Stimulated activated CD4-positive, alpha-beta T cell treated with anti-CD3 and anti-CD28 coated beads, TNF-alpha, amount 100 ng/mL, for 24 hours (primary cell): ENCODE measurements around the gene MYH15.

Experiments used
- DNase-seq, 3 experiments: peaks; one replicate each; pipeline ENCODE4 v3.0.0-alpha.2; 2020; ENCODE audit warnings: low read depth in 3 of 3

Gene MYH15

DNA sequence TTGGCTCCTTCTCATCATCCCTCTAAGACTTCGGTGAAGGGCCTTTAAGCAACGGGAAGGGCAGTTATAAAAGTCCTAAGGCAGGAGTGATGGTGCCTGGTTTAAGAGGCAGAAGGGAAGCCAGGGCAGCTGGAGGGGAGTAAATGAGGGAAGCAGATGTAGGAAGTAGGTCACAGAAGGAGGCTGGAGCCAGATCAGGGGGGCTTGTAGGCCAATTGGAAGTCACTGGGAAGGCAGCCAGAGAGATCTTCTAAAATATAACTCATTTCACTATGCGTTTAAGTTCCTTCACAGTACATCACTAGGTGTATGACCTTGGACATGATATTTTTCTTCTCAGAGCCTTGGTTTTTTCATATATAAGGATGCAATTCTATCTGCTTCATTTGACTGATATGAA lies 94.7 kb downstream of the MYH15 start:
- DNase-seq, result no peak

DNA sequence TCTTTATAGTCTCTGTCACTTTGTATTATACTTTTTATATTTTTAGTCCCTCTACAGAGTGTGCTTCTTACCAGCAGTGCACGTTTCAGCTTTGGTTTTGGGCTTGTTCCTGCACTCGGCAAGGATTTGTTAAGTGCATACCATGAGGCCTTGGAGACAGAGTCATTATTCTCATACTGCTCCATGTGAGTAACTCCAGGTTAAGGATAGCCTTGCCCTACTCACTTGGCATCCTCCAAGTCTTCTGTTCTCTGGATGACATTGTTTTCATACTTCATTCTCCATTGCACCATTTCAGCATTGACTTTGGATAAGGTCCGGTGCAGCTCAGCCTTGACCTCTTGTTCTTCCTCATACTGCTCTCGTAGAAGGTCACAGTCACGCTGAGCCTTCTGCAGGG lies 96.4 kb downstream of the MYH15 start:
- no peak for DNase-seq

DNA sequence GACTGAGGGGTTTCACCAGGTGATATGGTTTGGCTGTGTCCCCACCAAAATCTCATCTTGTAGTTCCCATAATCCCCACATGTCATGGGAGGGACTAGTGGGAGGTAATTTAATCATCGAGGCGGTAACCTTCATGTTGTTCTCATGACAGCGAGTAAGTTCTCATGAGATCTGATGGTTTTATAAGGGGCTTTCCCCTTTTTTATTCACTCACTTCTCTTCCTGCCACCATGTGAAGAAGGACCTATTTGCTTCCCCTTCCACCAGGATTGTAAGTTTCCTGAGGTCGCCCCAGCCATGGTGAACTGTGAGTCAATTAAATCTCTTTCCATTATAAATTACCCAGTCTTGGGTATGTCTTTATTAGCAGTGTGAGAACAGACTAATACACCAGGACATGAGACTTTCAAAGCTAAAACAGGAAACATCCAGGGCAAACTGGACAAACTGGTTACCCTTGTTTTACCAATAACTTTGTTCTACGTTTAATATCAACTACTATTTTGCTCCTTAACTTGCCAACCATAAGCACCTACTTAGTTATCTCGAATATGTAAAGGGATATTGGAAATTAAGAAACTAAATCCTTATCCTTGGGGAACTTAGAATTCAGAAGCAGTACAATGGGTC lies 98.2 kb downstream of the MYH15 start:
- no peak for DNase-seq

- no peak for DNase-seq
These were observed 99.8 kb downstream of the MYH15 start for GRCh38 chr3:108410531-108410984.

DNA sequence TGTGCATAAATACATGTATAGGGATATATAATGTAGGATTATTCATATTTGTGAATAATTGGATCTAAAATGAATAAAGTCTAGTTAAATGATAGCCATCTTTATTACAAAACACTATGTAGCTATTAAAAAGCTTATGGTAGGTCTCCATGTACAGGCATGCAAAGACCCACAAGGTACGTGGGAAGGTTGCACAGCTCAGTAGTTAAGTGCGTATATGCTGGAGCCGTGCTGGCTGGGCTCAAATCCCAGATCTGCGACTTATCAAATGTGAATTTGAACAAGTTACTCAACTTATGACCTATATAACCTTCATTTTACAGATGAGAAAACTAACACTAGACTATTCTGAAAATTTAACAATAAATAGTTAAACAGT lies 100.6 kb downstream of the MYH15 start:
- DNase-seq, result no peak

- DNase-seq, result no peak
These were observed 101.3 kb downstream of the MYH15 start for GRCh38 chr3:108408883-108409799.

- no peak for DNase-seq
These were observed 102.5 kb downstream of the MYH15 start for GRCh38 chr3:108407886-108408285.

- DNase-seq, result peak in 1 of 3 experiments; percentile 15
These were observed 103.7 kb downstream of the MYH15 start for GRCh38 chr3:108406661-108407206.

DNA sequence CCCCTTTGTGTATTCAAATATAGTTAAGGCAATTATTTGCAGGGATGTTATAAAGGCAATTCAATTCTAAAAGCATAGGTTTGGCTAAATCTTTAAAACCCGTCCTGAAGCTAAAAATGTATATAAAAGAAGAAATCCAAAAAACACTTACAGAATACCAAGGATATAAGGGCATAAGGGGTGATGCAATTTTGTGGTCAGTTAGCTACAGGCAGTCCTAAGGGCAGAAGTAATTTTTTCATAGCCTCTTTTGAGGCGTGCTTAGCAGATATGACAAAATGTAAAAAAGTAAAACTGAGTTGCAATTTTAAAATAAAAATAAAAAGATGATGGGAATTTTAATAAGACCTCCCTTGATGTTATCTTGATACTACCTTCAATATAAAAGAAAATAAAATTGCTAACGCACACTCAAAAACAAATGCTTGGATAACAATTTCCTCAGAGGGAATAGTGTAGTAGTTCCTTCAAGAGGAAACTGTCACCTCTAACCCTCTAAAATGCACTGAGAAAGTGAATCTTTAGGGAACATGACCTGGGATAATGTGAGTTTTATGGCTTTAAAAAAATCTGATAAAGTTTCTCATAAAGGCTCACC lies 104.2 kb downstream of the MYH15 start:
- no peak for DNase-seq

- DNase-seq, result no peak
These were observed 106.0 kb downstream of the MYH15 start for GRCh38 chr3:108404368-108404767.

GRCh38 chr3:108403686-108404345 lies 106.6 kb downstream of the MYH15 start:
- DNase-seq, result no peak

GRCh38 chr3:108403198-108403597 lies 107.2 kb downstream of the MYH15 start:
- DNase-seq, result no peak

DNA sequence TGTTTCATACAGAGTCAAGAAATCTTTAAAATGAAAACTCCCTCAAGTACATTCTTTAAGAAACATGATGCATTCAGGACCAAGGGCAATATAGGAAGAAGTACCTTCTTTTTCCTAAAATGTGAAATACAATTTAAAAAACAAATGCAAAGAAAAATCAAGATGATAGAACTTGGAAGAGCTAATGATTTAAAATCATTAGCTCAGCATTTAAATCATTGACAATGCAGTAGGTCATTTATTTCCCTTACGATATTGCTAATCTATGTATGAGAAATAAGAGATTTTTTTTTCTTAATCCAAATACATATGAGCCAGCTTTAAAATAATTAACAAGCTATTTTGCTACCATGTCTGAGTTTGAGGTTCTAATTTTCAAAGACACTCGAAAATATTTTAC lies 108.6 kb downstream of the MYH15 start:
- no peak for DNase-seq

GRCh38 chr3:108398510-108398909 lies 111.9 kb downstream of the MYH15 start:
- DNase-seq, result no peak

DNA sequence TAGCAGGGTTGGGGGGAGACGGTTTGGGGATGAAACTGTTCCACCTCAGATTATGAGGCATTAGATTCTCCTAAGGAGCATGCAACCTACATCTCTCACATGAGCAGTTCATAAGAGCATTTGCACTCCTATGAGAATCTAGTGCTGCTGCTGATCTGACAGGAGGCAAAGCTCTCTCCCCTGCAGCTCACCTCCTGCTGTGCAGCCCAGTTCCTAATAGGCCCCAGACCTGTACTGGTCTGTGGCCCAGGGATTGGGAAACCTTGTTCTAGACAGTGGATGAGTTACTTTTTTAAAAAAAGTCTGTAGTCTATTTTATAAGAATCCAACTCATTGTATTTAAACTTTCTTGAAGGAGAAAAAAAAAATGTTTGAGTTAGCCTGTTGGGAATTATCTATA lies 114.1 kb downstream of the MYH15 start:
- no peak for DNase-seq

DNA sequence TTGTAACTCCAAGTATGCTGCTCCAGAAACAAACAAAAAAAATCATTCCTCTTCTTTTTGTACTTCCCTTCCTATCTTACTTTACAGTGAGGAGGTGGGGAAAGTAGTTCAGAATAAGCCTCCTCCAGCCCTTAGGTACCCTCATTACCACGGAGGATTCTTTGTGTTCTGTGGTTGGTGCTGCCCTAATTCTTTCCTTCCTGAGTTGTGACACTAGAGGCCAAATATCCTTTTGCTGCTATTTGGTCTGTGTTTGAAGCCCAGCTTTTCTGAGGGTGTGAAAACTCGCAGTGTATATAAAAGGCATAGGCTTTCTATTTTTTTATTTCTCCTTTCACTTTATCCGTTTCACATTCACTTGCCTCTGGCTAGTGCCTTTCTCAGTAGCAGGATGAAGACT lies 115.8 kb downstream of the MYH15 start:
- no peak for DNase-seq

DNA sequence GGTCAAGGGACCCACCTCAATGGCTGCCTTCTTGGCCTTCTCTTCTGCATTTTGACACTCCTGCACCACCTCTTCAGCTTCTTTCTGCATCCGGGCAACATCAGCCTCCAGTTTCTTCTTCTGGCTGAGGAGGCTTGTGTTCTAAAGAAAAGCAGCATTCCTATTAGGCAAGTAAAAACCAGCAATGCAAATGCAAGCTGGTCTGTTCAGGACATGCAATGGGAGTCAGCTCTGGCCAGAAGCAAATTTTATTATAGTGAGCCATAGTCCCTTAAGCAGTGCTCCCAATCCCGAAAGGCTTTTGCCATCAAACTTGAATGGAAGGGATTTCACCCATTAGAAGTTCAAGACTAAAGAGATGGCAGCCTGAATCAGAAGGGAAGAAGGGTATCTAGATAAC lies 116.4 kb downstream of the MYH15 start:
- no peak for DNase-seq

GRCh38 chr3:108393128-108393900 lies 117.1 kb downstream of the MYH15 start:
- no peak for DNase-seq

GRCh38 chr3:108391917-108392593 lies 118.3 kb downstream of the MYH15 start:
- DNase-seq, result no peak

GRCh38 chr3:108389372-108389771 lies 121.0 kb downstream of the MYH15 start:
- no peak for DNase-seq
